DND-41 (cell line): ENCODE measurements around the gene TNIP3.

Experiments used
- ATAC-seq: fragments of 200-7000 bp; cut with Tn5 transposase; 3 replicates; pipeline ENCODE4 v1.9.1; 2021; ENCODE audit warnings: low read depth; ENCODE audit not compliant: insufficient read depth
- DNase-seq: peaks from one replicate; pipeline ENCODE4 v3.0.0-alpha.2; 2020
- H2AFZ ChIP-seq: 2 replicates; pipeline ENCODE4 v1.6.0; 2012; ENCODE audit warnings: low read depth, low read length
- H3K27ac ChIP-seq: 2 replicates; pipeline ENCODE4 v1.5.1; 2012; ENCODE audit warnings: low read length, inconsistent platforms
- H3K27me3 ChIP-seq: fragments of 200-600 bp; sonication (generic); 2 replicates; pipeline ENCODE4 v1.6.0; 2012; ENCODE audit warnings: low read length, mild to moderate bottlenecking, inconsistent platforms; ENCODE audit not compliant: insufficient read depth, poor library complexity
- H3K36me3 ChIP-seq: 2 replicates; pipeline ENCODE4 v1.5.1; 2012; ENCODE audit warnings: low read length, inconsistent platforms; ENCODE audit not compliant: insufficient read depth
- H3K4me1 ChIP-seq: 2 replicates; pipeline ENCODE4 v1.5.1; 2012; ENCODE audit warnings: mild to moderate bottlenecking, low read length; ENCODE audit not compliant: insufficient read depth
- H3K4me2 ChIP-seq: 2 replicates; pipeline ENCODE4 v1.6.0; 2012; ENCODE audit warnings: mild to moderate bottlenecking, moderate library complexity, low read length, inconsistent platforms; ENCODE audit not compliant: insufficient read depth
- H3K4me3 ChIP-seq, 2 experiments: fragments of 200-600 bp in 1 of 2; shearing (Covaris generic) in 1 of 2; 2 replicates each; pipeline ENCODE4 v1.5.1; 2012 to 2016; ENCODE audit warnings: inconsistent platforms in 2 of 2, low read length in 2 of 2, mild to moderate bottlenecking in 2 of 2, low read depth in 1 of 2, moderate library complexity in 1 of 2
- H3K79me2 ChIP-seq: 2 replicates; pipeline ENCODE4 v1.6.0; 2012; ENCODE audit warnings: low read length, inconsistent platforms; ENCODE audit not compliant: insufficient read depth
- H3K9ac ChIP-seq: 2 replicates; pipeline ENCODE4 v1.6.0; 2012; ENCODE audit warnings: low read depth, mild to moderate bottlenecking, inconsistent platforms, low read length, moderate library complexity
- H3K9me3 ChIP-seq: 2 replicates; pipeline ENCODE4 v1.5.1; 2012; ENCODE audit warnings: low read length, moderate library complexity, mild to moderate bottlenecking, inconsistent platforms; ENCODE audit not compliant: insufficient read depth, severe bottlenecking
- H4K20me1 ChIP-seq: 2 replicates; pipeline ENCODE4 v1.6.0; 2012; ENCODE audit warnings: low read length; ENCODE audit not compliant: insufficient read depth
- CTCF ChIP-seq: IDR thresholded peaks from 2 replicates; pipeline ENCODE4 v1.5.1; 2012; ENCODE audit warnings: borderline replicate concordance, low read length, moderate library complexity, mild to moderate bottlenecking; ENCODE audit not compliant: poor library complexity, severe bottlenecking; ENCODE audit errors: extremely low read depth
- EZH2 ChIP-seq: IDR thresholded peaks from 3 replicates; pipeline ENCODE4 v1.6.1; 2012; ENCODE audit warnings: borderline replicate concordance, low read depth, mild to moderate bottlenecking, moderate library complexity, low read length, inconsistent platforms; ENCODE audit not compliant: severe bottlenecking

Gene TNIP3

GRCh38 chr4:121098266-121098665 is 65.9 kb downstream of the TNIP3 start:
- Histone ChIP-seq H3K4me1 (no peaks in the 10 kb centered on the region), H3K4me2 (no peak overlapping the region), H3K4me3 (no peak overlapping the region), H3K9ac (no peak overlapping the region), H3K36me3 (no peaks in the 10 kb centered on the region), H3K27me3 (no peaks in the 10 kb centered on the region), H3K79me2 (no peaks in the 10 kb centered on the region), H4K20me1 (no peaks in the 10 kb centered on the region), H2AFZ (no peak overlapping the region), H3K27ac (no peak overlapping the region), H3K9me3 (no peaks in the 10 kb centered on the region)
- ATAC-seq (no peak), DNase-seq (no peak)
- TF ChIP-seq EZH2: no peak
- TF ChIP-seq CTCF: no peak

- Histone ChIP-seq H3K79me2 (no peaks in the 10 kb centered on the region), H3K4me1 (no peaks in the 10 kb centered on the region), H3K27ac (no peak overlapping the region), H3K4me2 (no peak overlapping the region), H3K27me3 (no peaks in the 10 kb centered on the region), H4K20me1 (no peaks in the 10 kb centered on the region), H2AFZ (no peak overlapping the region), H3K9ac (no peak overlapping the region), H3K4me3 (no peak overlapping the region), H3K9me3 (no peaks in the 10 kb centered on the region), H3K36me3 (no peaks in the 10 kb centered on the region)
- ATAC-seq (no peak), DNase-seq (no peak)
- TF ChIP-seq EZH2 (no peak), CTCF (peak; percentile 61)
Observed at GRCh38 chr4:121096629-121097028, 67.5 kb downstream of the TNIP3 start.

GRCh38 chr4:121096191-121096590 is 67.9 kb downstream of the TNIP3 start:
- TF ChIP-seq EZH2 (no peak), CTCF (no peak)
- DNase-seq: no peak

GRCh38 chr4:121094297-121094966 is 69.7 kb downstream of the TNIP3 start:
- no peak for DNase-seq
- no peaks in the 10 kb centered on the region for H3K27me3 ChIP-seq
- H3K9ac ChIP-seq: no peak overlapping the region
- ATAC-seq: no peak
- H2AFZ ChIP-seq: no peak overlapping the region
- H3K9me3 ChIP-seq: no peaks in the 10 kb centered on the region
- H4K20me1 ChIP-seq: no peaks in the 10 kb centered on the region
- TF ChIP-seq EZH2: no peak
- no peak for TF ChIP-seq CTCF
- H3K4me2 ChIP-seq: no peak overlapping the region
- H3K4me3 ChIP-seq: no peak overlapping the region
- H3K27ac ChIP-seq: no peak overlapping the region
- H3K36me3 ChIP-seq: no peaks in the 10 kb centered on the region
- no peaks in the 10 kb centered on the region for H3K4me1 ChIP-seq
- no peaks in the 10 kb centered on the region for H3K79me2 ChIP-seq

More at GRCh38 chr4:121096191-121096590, 67.9 kb downstream of the TNIP3 start:
- Histone ChIP-seq H4K20me1 (no peaks in the 10 kb centered on the region), H3K4me1 (no peaks in the 10 kb centered on the region), H2AFZ (no peak overlapping the region), H3K4me3 (no peak overlapping the region), H3K27ac (no peak overlapping the region), H3K27me3 (no peaks in the 10 kb centered on the region), H3K9me3 (no peaks in the 10 kb centered on the region), H3K79me2 (no peaks in the 10 kb centered on the region), H3K36me3 (no peaks in the 10 kb centered on the region), H3K4me2 (no peak overlapping the region), H3K9ac (no peak overlapping the region)
- no peak for ATAC-seq
